H1 (cell line): ENCODE results near the gene CDC42EP3.

Experiments
- EP300 ChIP-seq, 2 experiments: IDR thresholded peaks; 1 replicate in 1 of 2; 2 replicates in 1 of 2; pipeline ENCODE4 v1.6.1; 2011 to 2012; ENCODE audit warnings: low read depth in 2 of 2, low read length in 2 of 2, mild to moderate bottlenecking in 2 of 2, borderline replicate concordance in 1 of 2, inconsistent platforms in 1 of 2, moderate library complexity in 1 of 2
- GTF2F1 ChIP-seq: IDR thresholded peaks from 2 replicates; pipeline ENCODE4 v1.6.1; 2012; ENCODE audit warnings: low read depth, low read length, improper control_type of control experiment, borderline replicate concordance
- POLR2AphosphoS5 ChIP-seq: IDR thresholded peaks from 2 replicates; pipeline ENCODE4 v1.6.1; 2011; ENCODE audit warnings: low read depth, low read length
- TF ChIP-seq, protein P1 (sequence below), 3 experiments: IDR thresholded peaks; 1 replicate in 2 of 3; 2 replicates in 1 of 3; pipeline versions ENCODE4 v1.5.1 to v1.6.1; 2011; ENCODE audit warnings: low read length in 3 of 3, mild to moderate bottlenecking in 3 of 3, inconsistent platforms in 2 of 3, low read depth in 1 of 3, moderate library complexity in 1 of 3; ENCODE audit not compliant: insufficient read depth in 1 of 3; ENCODE audit errors: control extremely low read depth in 1 of 3

DNA sequence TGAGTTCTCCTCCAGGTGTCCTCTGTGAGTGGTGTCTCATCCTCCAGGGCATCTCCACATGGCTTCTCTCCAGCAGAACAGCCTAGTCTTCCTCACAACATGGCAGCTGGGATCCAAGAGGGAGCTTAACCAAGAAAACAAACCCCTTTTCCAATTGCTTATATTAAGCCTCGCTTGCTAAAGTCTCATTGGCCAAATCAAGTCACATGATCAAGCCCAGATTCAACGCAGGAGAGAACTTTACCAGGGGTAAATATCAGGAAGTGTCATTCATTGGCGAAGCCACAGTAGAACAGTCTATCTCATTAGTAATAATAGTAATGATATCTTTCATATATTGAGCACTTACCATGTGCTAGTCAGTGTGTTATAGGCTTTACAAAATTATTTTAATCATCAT is 53.1 kb downstream of the CDC42EP3 start:
- TF ChIP-seq, protein P1, sequence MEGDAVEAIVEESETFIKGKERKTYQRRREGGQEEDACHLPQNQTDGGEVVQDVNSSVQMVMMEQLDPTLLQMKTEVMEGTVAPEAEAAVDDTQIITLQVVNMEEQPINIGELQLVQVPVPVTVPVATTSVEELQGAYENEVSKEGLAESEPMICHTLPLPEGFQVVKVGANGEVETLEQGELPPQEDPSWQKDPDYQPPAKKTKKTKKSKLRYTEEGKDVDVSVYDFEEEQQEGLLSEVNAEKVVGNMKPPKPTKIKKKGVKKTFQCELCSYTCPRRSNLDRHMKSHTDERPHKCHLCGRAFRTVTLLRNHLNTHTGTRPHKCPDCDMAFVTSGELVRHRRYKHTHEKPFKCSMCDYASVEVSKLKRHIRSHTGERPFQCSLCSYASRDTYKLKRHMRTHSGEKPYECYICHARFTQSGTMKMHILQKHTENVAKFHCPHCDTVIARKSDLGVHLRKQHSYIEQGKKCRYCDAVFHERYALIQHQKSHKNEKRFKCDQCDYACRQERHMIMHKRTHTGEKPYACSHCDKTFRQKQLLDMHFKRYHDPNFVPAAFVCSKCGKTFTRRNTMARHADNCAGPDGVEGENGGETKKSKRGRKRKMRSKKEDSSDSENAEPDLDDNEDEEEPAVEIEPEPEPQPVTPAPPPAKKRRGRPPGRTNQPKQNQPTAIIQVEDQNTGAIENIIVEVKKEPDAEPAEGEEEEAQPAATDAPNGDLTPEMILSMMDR (IDR thresholded peaks at IDR 0.05; ENCODE audit: control extremely low read depth in 1 of 3, insufficient read depth in 1 of 3, low read depth in 1 of 3, low read length in 3 of 3) = no peak
- TF ChIP-seq EP300 (IDR thresholded peaks at IDR 0.05; ENCODE audit: borderline replicate concordance in 1 of 2, low read depth in 2 of 2, low read length in 2 of 2) = no peak
- no peak for TF ChIP-seq GTF2F1
- no peak for TF ChIP-seq POLR2AphosphoS5
